SU-DHL-6 (cell line): ENCODE data around the gene ARID3B.
"Not testable (repeated sequence)": the region's sequence is repeated elsewhere in the genome, so short reads cannot be mapped to it uniquely, and the experiment has no call there.

ENCODE experiments used
- CTCF ChIP-seq: fragments of 200-600 bp; sonication (generic); IDR thresholded peaks from one replicate; pipeline ENCODE4 v1.5.1; 2017; ENCODE audit warnings: antibody characterized with exemption, mild to moderate bottlenecking, low read length, moderate library complexity; ENCODE audit not compliant: insufficient read depth, poor library complexity, severe bottlenecking
- EZH2phosphoT487 ChIP-seq: fragments of 200-600 bp; sonication (generic), shearing (Covaris generic); conservative IDR thresholded peaks from 2 replicates; pipeline ENCODE4 v1.6.1; 2018; ENCODE audit warnings: mild to moderate bottlenecking, antibody characterized with exemption, low read length, moderate library complexity, mixed read lengths

DNA sequence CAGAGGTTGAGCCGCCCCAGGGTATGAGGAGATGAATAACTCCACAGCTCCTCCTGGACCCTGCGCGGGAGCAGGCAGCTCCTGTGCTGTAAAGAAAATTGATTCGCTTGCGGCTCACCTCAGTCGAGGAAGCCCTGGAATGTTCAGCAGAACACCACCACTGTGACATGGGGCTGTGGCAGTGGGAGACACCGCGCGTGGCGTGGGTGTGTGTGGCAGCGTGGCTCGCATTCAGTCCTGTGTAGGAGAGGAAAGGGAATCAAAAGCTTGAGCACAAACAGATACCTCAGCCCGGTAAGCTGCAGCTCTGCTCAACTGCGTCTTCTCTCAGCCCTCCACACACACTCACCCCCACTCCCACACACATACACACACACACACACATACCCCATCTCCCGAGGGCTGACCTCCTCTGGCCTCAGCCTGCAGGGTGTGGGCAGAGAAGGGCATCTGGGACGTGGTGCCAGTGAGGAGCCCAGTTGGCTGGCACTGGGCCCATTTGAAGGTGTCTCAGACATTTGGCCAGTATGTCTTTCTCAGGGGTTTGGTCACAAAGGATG is 56.2 kb downstream of the ARID3B start:
- TF ChIP-seq CTCF, EZH2phosphoT487: not testable (repeated sequence)
